Measurements from ENCODE around the gene CTNNBIP1.

DNA sequence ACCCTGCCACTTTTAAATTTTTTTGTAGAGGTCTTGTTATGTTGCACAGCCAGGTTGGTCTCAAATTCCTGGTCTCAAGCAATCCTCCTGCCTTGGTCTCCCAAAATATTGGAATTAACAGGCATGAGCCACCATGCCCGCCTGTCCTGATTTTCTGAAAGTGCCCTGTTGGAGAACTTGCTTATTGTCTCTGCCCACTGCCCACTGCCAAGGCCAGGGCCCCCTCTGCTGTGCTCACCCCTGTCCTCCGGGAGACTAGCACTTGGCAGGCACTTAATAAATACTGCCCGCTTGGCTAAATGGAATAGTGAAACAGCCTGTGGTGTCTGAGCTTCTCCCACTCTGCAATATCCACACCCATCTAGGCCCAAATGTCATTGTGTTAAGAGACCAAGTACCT lies 35.7 kb downstream of the CTNNBIP1 start:
- TF ChIP-seq, protein P1, sequence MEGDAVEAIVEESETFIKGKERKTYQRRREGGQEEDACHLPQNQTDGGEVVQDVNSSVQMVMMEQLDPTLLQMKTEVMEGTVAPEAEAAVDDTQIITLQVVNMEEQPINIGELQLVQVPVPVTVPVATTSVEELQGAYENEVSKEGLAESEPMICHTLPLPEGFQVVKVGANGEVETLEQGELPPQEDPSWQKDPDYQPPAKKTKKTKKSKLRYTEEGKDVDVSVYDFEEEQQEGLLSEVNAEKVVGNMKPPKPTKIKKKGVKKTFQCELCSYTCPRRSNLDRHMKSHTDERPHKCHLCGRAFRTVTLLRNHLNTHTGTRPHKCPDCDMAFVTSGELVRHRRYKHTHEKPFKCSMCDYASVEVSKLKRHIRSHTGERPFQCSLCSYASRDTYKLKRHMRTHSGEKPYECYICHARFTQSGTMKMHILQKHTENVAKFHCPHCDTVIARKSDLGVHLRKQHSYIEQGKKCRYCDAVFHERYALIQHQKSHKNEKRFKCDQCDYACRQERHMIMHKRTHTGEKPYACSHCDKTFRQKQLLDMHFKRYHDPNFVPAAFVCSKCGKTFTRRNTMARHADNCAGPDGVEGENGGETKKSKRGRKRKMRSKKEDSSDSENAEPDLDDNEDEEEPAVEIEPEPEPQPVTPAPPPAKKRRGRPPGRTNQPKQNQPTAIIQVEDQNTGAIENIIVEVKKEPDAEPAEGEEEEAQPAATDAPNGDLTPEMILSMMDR (IDR thresholded peaks at IDR 0.05) = no peak
- TF ChIP-seq POLR2A (IDR thresholded peaks at IDR 0.05) = no peak

Measured in lower leg skin (tissue), 3 donors.